NB4 (cell line): Measurements from ENCODE around the gene TIMM10.
A peak's percentile ranks its signal among the peaks of the same experiment; 100 is the strongest.

Experiments
- CTCF ChIP-seq: IDR thresholded peaks from one replicate; pipeline ENCODE4 v1.5.1; 2012; ENCODE audit warnings: low read depth, low read length
- MAX ChIP-seq: IDR thresholded peaks from 2 replicates; pipeline ENCODE4 v1.6.1; 2011; ENCODE audit warnings: low read depth, low read length
- MYC ChIP-seq: IDR thresholded peaks from 2 replicates; pipeline ENCODE4 v1.6.1; 2011; ENCODE audit warnings: low read depth, low read length
- POLR2A ChIP-seq: IDR thresholded peaks from 2 replicates; pipeline ENCODE4 v1.6.1; 2011; ENCODE audit warnings: mild to moderate bottlenecking; ENCODE audit not compliant: insufficient read length; ENCODE audit errors: extremely low read depth

- TF ChIP-seq CTCF (peak; percentile 93), POLR2A (no peak), MAX (no peak), MYC (no peak)
Observed at GRCh38 chr11:57480409-57481137, 50.0 kb downstream of the TIMM10 start.
